Measurements from ENCODE around the gene PTPRF. TPM values are rescaled to one million over a fixed set of nuclear protein-coding genes. Genes with fewer than 3 reads are reported as not detected.
A peak's percentile ranks its signal among the peaks of the same experiment; 100 is the strongest.

PTPRF gene
- total and polyA plus RNA-seq, 9 donors, result 24.4 to 165 (median 76.8) TPM

DNA sequence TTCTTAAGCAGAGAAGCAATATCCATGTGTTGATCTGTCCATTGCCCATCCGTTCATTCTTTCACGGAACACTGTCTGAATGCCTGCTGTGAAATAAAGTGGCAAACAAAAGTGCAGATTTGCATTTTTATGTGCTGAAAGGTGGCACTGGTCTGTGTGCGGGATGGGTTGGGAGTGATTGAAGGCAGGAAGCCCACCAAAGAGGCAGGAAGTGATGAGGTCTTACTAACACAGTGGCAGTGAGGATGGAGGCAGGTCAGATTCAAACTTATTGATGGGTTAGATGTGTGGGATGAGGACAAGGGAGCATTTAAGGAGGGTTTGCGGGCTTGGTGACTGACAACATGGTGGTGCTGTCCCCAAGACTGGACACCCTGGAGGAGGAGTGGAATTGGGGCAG, 8.3 kb downstream of the PTPRF start:
- 91 to 98% (median 95%) methylated on average over 4 of the region's 4 CpGs for WGBS, 3 donors
- Histone ChIP-seq H3K4me3 (no peak overlapping the region), H3K36me3 (no peaks in the 10 kb centered on the region), H3K27me3 (no peaks in the 10 kb centered on the region), H3K9me3 (no peaks in the 10 kb centered on the region), H3K4me1 (ENCODE audit: insufficient read depth) (peaks cover 18% of the 10 kb centered on the region), H3K27ac (no peak overlapping the region)
- intact Hi-C loops (cut with DNase I), result loop anchor here in 3 of 4 donors (10.0 kb wide), 4 partner anchors 106 to 396 kb away; partner anchors contain the start of genes ARTN (in 1 of the 3) and ST3GAL3 (in 1 of the 3)
- DNase-seq, result no peak
- TF ChIP-seq POLR2A (IDR thresholded peaks at IDR 0.05) (no peak), EP300 (IDR thresholded peaks at IDR 0.05) (no peak)
- TF ChIP-seq, protein P1, sequence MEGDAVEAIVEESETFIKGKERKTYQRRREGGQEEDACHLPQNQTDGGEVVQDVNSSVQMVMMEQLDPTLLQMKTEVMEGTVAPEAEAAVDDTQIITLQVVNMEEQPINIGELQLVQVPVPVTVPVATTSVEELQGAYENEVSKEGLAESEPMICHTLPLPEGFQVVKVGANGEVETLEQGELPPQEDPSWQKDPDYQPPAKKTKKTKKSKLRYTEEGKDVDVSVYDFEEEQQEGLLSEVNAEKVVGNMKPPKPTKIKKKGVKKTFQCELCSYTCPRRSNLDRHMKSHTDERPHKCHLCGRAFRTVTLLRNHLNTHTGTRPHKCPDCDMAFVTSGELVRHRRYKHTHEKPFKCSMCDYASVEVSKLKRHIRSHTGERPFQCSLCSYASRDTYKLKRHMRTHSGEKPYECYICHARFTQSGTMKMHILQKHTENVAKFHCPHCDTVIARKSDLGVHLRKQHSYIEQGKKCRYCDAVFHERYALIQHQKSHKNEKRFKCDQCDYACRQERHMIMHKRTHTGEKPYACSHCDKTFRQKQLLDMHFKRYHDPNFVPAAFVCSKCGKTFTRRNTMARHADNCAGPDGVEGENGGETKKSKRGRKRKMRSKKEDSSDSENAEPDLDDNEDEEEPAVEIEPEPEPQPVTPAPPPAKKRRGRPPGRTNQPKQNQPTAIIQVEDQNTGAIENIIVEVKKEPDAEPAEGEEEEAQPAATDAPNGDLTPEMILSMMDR (IDR thresholded peaks at IDR 0.05), result no peak

DNA sequence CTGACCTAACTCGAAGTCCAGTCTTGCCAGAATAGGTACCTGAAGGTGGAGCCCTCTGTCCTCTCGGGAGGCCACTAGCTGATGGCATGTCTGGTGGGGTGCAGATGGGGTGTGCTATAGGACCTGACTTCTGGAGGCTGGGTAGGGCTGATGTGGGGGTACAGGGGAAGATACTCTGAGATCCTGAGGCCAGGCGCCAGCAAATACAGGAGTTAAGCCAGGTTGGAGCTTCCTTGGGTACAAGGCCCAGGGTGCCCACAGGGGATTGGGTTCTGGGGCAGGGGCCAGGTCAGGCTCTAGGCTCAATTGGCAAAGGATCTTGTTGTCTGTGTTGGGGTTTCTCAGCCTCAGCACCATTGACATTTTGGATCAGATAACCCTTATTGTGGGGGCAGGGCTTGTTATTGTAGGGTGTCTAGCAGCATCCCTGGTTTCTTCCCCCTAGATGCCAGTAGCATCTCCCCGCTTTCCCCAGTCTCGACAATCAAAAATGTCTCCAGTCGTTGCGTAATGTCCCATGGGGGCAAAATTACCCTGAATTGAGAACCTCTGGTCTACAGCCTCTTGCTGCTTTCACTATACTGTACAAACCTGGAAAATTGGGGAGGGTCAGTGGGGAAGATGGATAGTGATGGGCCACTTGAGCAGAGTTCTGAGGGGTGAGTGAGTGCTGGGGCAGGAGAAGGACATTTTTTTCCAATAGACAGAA, 9.2 kb downstream of the PTPRF start:
- H3K27ac ChIP-seq, result peak overlapping the region; percentile 34 to 70
- WGBS, 3 donors, result 86 to 91% (median 88%) methylated on average over 7 of the region's 7 CpGs
- intact Hi-C loops (cut with DNase I), result loop anchor here in 3 of 4 donors (5.0 to 10.0 kb wide), 5 partner anchors 105 to 507 kb away; partner anchors contain the start of genes ARTN (in 1 of the 3) and ST3GAL3 (in 1 of the 3)

DNA sequence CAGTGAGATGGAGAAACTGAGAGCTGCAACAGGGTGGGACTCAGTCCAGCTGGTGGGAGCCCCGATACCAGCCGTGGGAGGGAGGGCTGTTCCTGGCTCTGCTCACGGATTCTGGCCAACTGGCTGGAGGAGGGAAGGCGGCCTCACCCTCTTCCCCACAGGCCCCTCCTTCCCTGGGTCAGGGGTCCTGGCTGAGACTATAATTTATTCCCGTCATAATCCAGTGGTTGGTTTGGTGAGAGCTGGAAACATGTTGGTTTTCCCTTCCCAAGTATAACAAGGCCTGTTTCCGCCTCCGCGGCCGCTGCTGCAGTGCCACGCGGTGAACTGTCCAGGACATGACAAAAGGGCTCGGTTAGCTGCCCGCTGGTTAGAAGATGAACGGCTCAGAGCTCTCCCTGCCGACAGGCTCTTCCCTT, 10.0 kb downstream of the PTPRF start:
- intact Hi-C loops (cut with DNase I), result loop anchor here in 1 of 4 donors (5.0 kb wide), 1 partner anchor 507 kb away; no protein-coding TSS in a partner anchor
- Histone ChIP-seq H3K27ac (peak overlapping the region; percentile 35 to 70), H3K9me3 (no peaks in the 10 kb centered on the region), H3K27me3 (no peaks in the 10 kb centered on the region), H3K4me3 (no peak overlapping the region), H3K4me1 (ENCODE audit: insufficient read depth) (peaks cover 22% of the 10 kb centered on the region), H3K36me3 (no peaks in the 10 kb centered on the region)
- TF ChIP-seq, protein P1 (IDR thresholded peaks at IDR 0.05), result no peak
- TF ChIP-seq EP300 (IDR thresholded peaks at IDR 0.05), result no peak
- TF ChIP-seq POLR2A (IDR thresholded peaks at IDR 0.05), result no peak
- WGBS, 3 donors, result 2 to 10% (median 8%) methylated on average over 15 of the region's 15 CpGs
- DNase-seq, result peak; percentile 71 to 90 (median 78)

More for the DNA sequence above, 9.2 kb downstream of the PTPRF start:
- peak in 3 of 5 donors; percentile 8 to 40 (median 33) for DNase-seq
- Histone ChIP-seq H3K36me3 (no peaks in the 10 kb centered on the region), H3K27me3 (no peaks in the 10 kb centered on the region), H3K9me3 (no peaks in the 10 kb centered on the region), H3K4me3 (no peak overlapping the region), H3K4me1 (ENCODE audit: insufficient read depth) (peaks cover 18% of the 10 kb centered on the region)
- TF ChIP-seq EP300 (IDR thresholded peaks at IDR 0.05), result no peak
- no peak for TF ChIP-seq POLR2A (IDR thresholded peaks at IDR 0.05)
- TF ChIP-seq, protein P1 (IDR thresholded peaks at IDR 0.05), result no peak

DNA sequence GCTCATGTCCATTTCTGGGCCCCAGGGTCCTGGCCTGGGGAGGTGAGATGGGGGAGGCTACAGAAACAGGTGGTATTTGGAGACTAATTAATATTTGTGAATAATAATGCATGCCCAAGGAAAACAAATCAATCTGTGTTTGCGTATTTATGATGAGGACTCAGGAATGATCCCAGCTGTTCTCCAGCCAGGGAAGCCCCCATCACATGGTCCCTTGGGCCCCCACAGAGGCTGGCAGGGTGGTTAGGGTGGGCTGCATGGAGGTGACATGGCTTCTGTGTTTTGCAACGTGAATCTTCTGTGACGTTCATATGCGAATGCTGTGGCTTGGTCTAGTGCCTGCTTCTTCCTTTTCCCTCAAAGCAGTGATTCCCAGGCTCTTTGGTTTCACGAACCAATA, 10.5 kb downstream of the PTPRF start:
- Histone ChIP-seq H3K4me1 (ENCODE audit: insufficient read depth) (peaks cover 25% of the 10 kb centered on the region), H3K4me3 (no peak overlapping the region), H3K27me3 (no peaks in the 10 kb centered on the region), H3K36me3 (no peaks in the 10 kb centered on the region), H3K27ac (peak overlapping the region; percentile 35 to 70), H3K9me3 (no peaks in the 10 kb centered on the region)
- TF ChIP-seq, protein P1 (IDR thresholded peaks at IDR 0.05), result no peak
- TF ChIP-seq POLR2A (IDR thresholded peaks at IDR 0.05) (no peak), EP300 (IDR thresholded peaks at IDR 0.05) (no peak)
- WGBS, 3 donors, result 67 to 70% (median 68%) methylated on average over 5 of the region's 5 CpGs
- intact Hi-C loops (cut with DNase I), result loop anchor here in 1 of 4 donors (5.0 kb wide), 1 partner anchor 506 kb away; no protein-coding TSS in a partner anchor
- peak in 1 of 5 donors; percentile 2 for DNase-seq

All from ovary (tissue), 9 donors.